NCI-H446 treated with DMSO at 0.1 percent for 48 hours (cell line): Measurements from ENCODE around the gene PRPF6.

Experiments used
- DNase-seq: peaks from one replicate; lab custom pipeline; 2025; lab: John Stamatoyannopoulos, UW

The PRPF6 gene, protein sequence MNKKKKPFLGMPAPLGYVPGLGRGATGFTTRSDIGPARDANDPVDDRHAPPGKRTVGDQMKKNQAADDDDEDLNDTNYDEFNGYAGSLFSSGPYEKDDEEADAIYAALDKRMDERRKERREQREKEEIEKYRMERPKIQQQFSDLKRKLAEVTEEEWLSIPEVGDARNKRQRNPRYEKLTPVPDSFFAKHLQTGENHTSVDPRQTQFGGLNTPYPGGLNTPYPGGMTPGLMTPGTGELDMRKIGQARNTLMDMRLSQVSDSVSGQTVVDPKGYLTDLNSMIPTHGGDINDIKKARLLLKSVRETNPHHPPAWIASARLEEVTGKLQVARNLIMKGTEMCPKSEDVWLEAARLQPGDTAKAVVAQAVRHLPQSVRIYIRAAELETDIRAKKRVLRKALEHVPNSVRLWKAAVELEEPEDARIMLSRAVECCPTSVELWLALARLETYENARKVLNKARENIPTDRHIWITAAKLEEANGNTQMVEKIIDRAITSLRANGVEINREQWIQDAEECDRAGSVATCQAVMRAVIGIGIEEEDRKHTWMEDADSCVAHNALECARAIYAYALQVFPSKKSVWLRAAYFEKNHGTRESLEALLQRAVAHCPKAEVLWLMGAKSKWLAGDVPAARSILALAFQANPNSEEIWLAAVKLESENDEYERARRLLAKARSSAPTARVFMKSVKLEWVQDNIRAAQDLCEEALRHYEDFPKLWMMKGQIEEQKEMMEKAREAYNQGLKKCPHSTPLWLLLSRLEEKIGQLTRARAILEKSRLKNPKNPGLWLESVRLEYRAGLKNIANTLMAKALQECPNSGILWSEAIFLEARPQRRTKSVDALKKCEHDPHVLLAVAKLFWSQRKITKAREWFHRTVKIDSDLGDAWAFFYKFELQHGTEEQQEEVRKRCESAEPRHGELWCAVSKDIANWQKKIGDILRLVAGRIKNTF

DNA sequence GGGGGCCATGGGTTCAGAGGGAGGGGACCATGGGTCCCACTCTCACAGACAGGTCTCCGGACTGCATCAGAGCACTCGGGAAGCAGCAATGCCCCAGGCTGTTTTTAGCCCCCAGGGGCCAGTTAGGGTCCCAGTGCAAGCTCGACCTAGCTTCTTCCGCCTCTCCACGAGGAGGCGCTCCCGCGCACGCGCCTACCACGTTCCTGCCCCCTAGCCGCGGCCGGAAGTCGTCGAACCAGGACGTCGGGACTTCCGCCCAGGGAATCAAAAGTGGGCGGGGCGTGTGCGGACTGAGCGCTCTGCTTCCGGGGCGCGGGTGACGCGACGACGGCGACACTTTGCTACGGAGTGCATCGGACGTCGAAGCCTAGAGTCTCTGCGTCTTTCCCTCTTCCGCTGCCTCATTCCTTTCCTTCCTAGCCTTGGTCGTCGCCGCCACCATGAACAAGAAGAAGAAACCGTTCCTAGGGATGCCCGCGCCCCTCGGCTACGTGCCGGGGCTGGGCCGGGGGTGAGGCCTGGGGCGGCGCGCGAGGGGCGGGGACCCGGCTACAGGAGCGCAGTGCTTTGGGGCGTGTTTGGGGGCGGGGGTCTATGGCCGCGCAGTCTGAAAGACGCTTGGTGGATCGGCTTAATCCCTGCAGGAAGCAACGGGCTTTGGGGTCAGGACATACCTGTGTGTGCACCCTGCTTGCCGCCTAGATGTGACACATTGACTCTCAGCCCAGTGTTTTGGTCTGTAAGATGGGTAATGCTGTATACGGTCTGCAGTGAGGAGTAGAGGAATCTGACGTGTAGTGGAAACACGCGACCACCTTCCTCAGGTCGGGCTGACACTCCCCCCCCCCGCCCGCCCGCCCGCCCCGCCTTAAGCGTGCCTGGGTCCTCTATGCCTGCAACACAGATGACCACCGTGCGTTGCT is at the start of gene PRPF6:
Gene PRPF6 (plus strand): TSS at position 327 of the 923 bp plus-strand sequence. CDS start 114 bp downstream, at position 441.
- DNase-seq, result peak; percentile 95

DNA sequence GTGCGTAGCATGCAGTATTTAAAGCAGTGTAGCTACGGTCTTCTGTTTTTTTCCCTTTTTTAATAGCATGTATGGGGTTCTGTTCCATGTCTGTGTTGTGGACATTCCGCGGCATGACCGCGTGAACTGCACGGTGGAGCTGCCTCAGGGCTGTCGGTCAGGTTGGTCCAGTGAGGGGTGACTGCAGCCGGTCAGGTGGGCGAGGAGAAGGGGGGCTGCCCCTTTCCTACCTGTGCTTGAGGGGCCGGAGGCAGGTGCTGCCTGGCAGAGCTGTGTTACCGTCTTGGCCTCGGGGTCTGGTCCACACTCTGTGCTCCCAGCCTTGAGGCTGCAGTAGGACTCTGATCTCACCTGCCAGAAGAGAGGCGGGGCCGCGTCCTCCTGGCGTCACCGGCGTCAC is 49.2 kb upstream of the PRPF6 start:
- DNase-seq, result no peak

DNA sequence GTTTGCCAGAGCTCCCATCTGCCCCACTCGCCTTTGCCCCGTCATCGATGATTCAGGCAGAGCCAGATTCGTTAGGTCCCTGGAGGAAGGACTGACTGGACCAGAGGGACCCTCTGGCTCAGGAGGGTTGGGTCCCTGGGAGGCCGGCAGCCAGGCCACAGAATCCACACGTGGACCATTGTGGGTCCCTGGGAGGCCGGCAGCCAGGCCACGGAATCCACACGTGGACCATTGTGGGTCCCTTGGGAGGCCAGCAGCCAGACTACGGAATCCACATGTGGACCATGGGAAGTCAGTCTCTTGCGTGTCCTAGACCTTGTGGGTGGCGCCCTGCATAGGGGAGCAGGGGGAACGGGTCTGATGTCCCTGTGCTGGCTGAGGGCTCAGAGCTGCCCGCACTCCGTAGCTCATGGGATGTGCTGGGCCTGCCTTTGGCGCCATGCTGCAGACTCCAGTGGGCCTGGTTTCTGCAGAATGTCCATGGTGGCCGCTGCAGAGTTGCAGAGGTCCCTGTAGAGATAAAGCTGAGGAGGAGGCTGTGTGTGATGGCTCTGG is 48.2 kb upstream of the PRPF6 start:
- no peak for DNase-seq

DNA sequence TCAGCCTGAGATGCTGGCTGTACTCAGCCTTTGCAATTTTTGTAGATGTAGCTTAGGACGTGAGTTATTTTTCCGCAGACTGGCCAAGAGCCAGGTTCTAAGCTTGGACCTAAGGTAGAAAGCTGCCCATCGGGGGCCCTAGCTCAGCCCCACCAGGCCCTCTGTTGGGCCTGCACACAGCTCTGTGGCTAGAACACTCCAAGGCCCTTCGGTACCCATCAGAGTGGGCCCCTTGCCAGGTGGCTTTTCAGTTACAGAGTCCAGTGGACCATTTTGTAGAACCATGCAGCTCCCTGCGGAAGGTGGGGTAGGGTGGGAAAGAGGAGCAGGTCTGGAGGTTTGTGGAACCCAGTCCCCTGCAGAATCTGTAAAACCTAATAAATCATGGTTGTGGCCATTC is 47.3 kb upstream of the PRPF6 start:
- no peak for DNase-seq

DNA sequence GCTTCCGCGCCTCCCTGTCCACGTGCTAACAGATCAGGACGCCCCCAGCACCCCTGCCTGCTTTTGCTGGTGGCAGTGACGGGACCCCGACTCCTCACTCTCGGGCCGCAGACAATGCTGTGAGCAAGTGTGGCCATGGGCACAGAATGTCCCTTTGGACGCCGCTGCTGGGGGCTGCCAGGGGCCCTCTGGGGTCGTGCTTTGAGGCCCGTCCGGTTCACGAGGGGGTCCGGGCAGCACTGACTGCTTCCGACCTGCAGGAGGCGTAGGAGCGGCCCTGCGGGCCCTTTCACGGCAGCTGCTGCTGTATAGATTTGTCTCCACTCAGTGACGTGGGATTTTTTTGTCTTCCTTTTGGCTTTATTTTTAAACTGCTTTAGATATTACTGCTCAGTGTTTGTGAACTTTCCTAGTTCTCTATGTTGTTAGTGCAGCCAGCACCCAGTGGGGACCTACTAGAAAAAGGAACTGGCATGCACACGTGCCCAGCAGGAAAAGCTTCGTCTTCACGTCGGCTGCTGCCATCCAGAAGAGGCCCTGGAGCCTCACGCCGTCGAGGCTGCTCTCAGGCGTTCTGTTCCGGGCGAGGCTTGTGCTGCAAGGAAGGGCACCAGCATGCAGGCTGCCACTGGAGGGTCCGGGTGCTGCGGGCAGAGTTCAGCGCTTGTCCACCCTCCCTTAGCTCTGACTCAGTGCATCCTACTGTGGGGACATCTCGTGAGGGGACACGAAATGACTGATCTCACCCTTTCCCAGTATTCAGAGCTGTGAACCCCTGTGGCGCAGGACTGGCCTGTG is 46.5 kb upstream of the PRPF6 start:
- DNase-seq, result no peak

DNA sequence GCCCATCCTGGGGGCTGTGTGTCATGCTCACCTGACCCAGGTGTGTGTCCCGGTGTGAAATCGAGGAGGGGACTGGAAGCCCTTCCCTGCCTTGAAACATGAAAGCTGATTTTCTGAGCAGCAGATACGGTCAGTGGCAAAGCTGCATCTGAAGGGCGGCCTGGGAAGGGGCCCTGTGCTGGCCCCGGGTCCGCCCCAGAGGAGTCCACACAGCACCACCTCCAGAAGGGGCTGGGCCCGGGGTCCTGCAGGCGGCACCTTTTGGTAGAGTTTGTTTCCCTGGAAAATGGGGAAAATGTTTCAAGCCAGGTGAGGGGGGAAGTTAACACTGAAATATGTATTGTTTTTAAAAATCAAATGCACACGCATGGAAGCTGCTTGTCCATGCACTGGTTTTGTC is 45.5 kb upstream of the PRPF6 start:
- DNase-seq, result no peak

DNA sequence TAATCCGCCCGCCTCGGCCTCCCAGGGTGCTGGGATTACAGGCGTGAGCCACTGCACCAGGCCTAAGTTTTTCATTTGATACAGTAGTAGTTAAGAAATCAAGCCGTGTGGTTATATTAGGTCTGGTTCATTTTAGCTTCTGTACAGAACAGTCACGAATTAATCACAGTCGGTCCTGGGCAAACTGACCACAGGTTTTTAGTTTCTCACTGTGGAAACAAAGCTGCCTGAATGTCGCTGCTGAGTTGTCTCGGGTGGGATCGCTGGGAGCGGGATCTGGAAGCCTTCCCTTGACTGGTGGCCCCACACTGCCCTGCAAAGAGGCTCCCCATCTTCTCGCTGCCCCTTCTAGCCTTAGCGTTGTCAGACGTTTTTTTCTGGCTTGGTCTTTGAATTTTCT is 43.3 kb upstream of the PRPF6 start:
- no peak for DNase-seq

DNA sequence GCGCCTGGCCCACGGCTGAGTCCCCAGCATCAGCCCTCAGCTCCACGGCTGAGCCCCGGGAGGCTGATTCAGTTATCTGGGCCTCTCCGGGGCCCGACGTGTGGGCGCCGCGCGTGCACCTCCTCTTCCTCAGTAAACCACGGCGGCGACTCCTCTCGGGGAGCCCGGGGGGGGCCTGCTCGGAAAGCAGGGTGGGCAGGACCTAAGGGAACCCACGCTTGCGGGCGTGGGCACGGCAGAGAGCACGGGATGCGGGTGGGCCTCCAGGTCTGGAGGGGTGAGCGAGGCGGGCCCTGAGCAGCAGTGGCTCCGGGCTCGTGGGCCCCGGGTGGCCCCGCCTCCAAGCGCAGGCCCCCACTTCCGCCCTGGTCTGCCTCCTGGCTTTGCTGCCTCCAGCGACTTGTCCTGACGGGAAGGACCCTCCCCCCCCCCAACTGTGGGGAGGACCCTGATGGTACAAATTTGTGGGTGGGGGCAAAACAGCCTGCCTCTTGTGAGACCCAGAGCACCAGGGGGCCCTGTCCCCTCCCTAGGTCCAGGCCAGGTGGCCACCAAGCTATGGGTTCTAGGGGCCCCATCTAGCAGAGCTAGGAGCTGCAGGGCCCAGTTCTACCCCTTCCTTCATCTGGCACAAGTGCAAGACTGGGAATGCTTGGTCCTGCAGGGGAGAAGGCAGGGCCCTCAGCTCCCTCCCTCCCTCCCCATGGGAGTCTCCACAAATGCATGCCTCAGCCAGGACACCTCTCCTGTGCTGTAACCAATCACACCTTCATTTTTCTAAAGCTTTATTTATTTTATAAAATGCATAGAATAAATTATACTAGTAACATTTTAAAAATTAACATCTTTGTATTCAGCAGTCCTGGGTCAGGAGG is 41.6 kb upstream of the PRPF6 start:
- DNase-seq, result no peak

DNA sequence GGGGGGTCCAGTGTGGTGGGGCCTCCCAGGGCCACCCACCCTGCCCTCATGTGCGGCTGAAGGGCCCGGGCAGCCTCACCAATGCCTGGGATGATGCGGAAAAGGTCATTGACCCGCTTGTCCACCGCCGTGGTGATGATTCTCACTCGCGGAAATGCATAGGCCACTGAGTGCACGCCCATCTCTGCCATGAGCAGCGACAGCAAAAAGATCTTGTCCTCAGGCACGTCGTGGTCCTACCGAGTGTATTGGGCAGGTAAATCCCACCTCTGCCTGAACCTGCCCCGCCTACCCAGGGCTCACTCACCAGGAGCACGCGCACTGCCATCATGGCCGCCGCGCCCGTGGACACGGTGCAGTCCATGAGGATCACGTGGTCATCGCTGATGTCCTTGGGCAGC is 40.9 kb upstream of the PRPF6 start:
- no peak for DNase-seq

DNA sequence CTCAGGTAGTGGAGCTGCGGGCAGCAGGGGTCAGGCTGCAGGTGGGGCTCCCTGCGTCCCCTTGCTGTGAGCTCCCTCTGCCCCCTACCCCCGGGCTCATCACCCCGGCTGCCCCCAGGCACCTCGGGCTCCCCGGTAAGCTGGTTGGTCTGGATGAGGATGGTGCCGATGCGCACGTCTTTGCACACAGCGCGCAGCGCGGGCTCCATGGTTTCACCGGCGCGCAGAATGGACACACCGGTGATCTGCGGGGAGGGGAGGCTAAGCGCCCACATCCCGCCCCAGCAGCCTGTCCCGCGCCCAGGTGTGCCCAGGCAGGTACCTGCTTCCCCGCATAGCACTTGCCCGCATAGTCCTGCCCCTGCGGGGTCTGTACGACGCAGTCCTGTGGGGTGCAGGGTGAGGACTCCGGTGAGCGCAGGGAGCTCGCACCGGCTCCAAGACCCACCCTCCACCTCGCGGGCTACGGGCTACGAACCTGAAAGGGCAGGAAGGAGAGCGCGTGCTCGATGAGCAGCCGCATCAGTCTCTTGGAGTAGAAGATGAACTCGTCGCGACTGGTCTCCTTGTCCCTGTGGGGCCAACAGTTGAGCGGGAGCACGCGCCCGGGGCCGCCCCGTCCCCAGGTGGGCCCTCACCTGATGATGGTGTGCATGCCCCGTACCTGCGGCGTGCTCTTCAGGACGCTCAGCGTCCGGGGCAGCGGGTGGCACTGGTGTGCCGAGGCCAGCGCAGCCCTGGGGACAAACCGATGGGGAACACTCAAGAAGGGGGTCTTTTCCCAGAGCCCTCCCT is 40.3 kb upstream of the PRPF6 start:
- DNase-seq, result no peak

DNA sequence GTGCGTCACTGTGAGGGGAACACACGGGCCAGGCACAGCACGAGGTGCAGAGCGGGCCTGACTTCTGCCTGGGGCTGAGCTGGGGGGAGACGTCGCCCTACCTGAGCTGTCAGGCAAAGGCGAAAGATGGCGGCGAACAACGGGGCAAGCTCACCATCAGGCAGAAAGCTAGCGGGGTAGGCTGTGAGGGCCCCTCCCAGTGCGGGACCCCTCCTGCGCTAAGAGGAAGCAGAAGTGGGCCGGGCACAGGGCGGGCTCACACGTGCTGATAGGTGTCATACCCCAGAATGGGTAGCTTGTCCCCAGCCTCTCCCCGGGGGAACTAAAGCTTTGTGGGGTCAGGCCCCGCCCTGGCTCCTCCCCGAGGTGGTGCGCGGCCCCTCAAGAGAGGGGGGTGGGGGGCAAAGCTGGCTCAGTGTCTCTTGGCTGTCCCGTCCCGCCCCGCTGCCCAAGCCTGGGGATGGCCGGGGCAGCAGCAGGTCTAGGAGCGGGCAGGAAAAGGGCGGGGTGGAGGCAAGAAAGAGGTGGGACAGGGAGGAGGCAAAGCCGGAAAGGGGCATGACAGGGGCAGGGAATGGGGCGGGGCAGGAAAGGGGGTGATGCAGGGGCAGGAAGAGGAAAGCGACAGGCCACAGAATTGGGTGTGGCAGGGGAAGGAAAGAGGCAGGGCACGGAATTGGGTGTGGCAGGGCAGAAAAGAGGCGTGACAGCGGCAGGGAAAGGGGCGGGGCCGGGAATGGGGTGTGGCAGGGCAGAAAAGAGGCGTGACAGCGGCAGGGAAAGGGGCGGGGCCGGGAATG is 39.5 kb upstream of the PRPF6 start:
- DNase-seq, result no peak

DNA sequence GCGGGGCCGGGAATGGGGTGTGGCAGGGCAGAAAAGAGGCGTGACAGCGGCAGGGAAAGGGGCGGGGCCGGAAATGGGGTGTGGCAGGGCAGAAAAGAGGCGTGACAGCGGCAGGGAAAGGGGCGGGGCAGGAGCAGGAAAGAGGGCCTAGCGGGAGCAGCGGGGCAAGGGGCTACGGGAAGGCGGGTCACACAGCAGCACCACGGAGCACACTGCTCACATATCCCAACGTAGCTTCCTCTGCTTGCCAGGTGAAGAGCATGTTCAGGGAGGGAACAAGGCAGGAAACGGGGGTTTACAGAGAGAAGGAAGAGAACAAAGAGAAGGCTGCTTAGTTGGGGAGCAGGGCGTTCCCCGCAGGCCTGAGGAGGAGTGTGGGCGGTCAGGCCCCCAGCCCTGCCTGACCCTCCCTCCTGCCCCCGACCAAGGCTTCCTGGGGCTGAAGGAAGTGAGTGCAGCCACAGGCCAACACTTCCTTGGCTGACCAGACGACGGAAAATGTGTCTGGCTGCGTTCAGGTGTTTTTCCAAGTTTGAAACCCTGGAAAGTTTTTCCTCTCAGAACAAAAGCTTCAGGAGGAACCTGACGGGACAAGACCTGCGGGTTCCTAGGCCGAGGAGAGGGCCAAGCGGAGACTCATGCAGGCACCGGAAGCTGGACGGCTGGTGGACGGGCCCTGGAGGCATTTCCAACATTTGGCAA is 38.5 kb upstream of the PRPF6 start:
- no peak for DNase-seq

DNA sequence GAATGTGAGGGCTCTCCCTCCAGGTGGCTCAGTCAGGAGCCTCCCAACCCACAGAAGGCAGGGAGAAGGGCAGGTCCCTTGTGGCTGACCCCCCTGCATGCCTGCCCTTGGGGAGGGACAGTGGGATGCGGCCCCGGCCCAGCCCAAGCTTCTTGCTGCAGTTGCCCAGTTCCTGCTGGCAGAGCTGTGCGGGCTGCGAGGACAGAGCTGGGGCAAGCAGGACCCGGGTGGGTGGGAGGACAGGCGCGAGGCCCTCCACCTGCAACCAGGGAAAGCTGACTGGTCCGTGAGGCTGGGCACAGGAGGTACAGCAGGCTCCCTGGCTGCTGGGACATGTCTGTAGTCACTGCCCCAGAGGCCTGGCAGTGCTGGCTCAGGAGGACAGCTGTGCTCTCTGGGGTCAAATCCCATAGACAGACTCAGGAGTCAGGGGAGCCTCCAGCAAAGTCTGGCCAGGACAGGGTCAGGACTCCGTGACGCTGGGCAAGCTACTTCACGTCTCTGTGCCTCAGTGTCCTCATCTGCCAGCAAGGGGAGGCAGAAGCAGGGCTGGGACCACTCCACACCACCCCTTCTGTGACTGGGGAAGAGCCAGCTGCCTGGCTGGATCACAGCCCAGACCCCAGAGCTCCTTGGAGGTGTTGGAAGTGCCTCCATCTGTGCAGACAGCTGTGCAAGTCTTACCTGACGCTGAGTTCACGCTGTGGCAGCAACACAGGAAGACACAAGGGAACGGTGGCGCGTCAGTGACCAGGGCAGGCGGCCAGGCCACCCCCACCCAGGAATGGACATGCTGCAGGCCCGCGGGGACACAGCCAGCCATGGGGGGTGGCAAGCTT is 37.7 kb upstream of the PRPF6 start:
- no peak for DNase-seq

DNA sequence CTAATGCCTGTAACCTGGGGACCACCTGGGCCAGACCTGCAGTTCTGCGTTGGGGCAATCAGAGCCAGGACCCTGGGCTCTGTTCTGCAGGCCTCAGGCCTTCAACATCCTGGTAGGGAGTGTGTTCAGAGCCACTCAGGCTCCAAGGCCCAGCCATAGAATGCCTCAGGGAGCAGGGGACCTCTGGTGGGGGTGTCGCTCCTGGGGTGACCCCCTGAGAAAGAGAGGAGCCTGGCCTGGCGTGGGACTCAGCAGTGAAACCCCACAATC is 37.2 kb upstream of the PRPF6 start:
- DNase-seq, result no peak

DNA sequence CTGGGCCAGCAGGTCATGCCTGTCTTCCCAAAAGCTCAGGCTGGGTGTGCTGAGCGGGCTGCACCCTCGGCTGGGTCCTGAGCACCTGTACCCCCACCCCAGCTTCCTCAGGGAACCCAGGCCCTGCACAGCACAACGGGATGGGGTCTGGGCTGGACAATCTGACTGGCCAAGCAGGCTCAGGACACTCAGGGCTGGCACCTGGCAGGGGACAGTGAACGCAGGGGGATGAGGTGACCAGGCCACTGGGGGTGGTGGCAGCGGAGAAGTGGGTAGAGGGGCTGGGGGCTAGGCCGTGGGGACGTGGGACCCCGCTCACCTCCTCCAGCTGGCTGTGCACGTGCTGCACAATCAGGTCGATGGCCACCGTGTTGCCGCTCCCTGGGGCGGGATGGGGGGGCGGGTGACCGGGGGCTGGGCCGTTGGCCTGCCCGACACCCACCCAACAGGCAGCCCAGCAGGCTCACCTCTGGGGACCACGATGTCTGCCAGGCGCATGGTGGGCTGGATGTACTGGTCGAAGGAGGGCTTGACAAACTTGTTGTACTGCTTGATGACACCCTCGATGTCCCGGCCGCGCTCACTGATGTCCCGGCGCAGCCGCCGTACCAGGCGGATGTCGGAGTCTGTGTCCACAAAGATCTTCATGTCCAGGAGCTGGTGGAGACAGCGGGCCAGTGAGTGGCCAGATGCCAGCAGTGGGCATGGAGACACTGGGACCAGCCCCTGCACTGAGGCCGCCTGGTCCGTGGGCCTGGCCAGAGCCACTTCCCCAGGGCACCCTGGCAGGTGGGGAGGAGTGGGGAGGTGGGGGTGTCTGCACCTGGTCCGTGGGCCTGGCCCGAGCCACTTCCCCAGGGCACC is 36.6 kb upstream of the PRPF6 start:
- DNase-seq, result no peak
